Smooth muscle cell (in vitro differentiated cells): ENCODE measurements around the gene ADARB2. TPM values are rescaled to one million over a fixed set of nuclear protein-coding genes. Genes with fewer than 3 reads are reported as not detected.

Source experiments
- DNase-seq: peaks from one replicate; lab custom pipeline; 2025; ENCODE audit not compliant: unreplicated experiment; lab: John Stamatoyannopoulos, UW
- H2AFZ ChIP-seq: fragments of 200-600 bp; sonication (generic); 2 replicates; pipeline ENCODE4 v1.6.0; 2016; ENCODE audit warnings: antibody characterized with exemption, low read depth, mild to moderate bottlenecking
- H3F3A ChIP-seq: fragments of 200-600 bp; sonication (generic); 2 replicates; pipeline ENCODE4 v1.6.0; 2017; ENCODE audit warnings: antibody characterized with exemption, low read depth
- H3K27ac ChIP-seq: fragments of 200-600 bp; sonication (generic); 2 replicates; pipeline ENCODE4 v1.5.1; 2016; ENCODE audit warnings: low read depth, mild to moderate bottlenecking
- H3K27me3 ChIP-seq: fragments of 200-600 bp; sonication (generic); 2 replicates; pipeline ENCODE4 v1.6.1; 2016; ENCODE audit warnings: low read depth, mild to moderate bottlenecking
- H3K36me3 ChIP-seq: fragments of 200-600 bp; sonication (generic); 2 replicates; pipeline ENCODE4 v1.5.1; 2016; ENCODE audit warnings: low read depth
- H3K4me1 ChIP-seq: fragments of 200-600 bp; sonication (generic); 2 replicates; pipeline ENCODE4 v1.5.1; 2016; ENCODE audit warnings: low read depth
- H3K4me2 ChIP-seq: fragments of 200-600 bp; sonication (generic); 2 replicates; pipeline ENCODE4 v1.6.0; 2016; ENCODE audit warnings: mild to moderate bottlenecking
- H3K4me3 ChIP-seq: fragments of 200-600 bp; sonication (generic); 2 replicates; pipeline ENCODE4 v1.5.1; 2016; ENCODE audit warnings: mild to moderate bottlenecking
- H3K79me2 ChIP-seq: fragments of 200-600 bp; sonication (generic); 2 replicates; pipeline ENCODE4 v1.6.0; 2016; ENCODE audit warnings: low read depth, mild to moderate bottlenecking
- H3K9ac ChIP-seq: fragments of 200-600 bp; sonication (generic); 2 replicates; pipeline ENCODE4 v1.6.0; 2016; ENCODE audit warnings: low read depth
- H3K9me3 ChIP-seq: fragments of 200-600 bp; sonication (generic); replicated peaks from 2 replicates; pipeline ENCODE4 v1.5.1; 2016; ENCODE audit warnings: low read depth
- H4K20me1 ChIP-seq: fragments of 200-600 bp; sonication (generic); 2 replicates; pipeline ENCODE4 v1.6.0; 2016; ENCODE audit warnings: low read depth
- WGBS: methylation state at CpG from one replicate; pipeline ENCODE4 v1.1.7; 2016; ENCODE audit warnings: low lambda C conversion rate; 5-methylcytosine and 5-hydroxymethylcytosine counted together
- polyA plus RNA-seq: library from polyadenylated mRNA; unstranded; fragments of >200 nt; fragmentation: Nextera tagmentation; extraction: Ambion mirVana; gene quantifications from 2 replicates; pipeline ENCODE4 v1.2.1, GENCODE V29; 2016
- total RNA-seq: library from RNA; depleted of rRNA; stranded (reverse); fragments of >200 nt; gene quantifications from 2 replicates; pipeline ENCODE4 v1.2.3, GENCODE V29; 2014
- TF ChIP-seq, protein P1 (sequence below): fragments of 200-600 bp; sonication (generic); IDR thresholded peaks from 2 replicates; pipeline ENCODE4 v1.5.1; 2017; ENCODE audit warnings: borderline replicate concordance, mild to moderate bottlenecking, antibody characterized with exemption; ENCODE audit not compliant: insufficient read depth, poor library complexity, severe bottlenecking

Gene ADARB2
- total and polyA plus RNA-seq, 2 experiments from 2014 or later, result 0.13 to 0.39 TPM

DNA sequence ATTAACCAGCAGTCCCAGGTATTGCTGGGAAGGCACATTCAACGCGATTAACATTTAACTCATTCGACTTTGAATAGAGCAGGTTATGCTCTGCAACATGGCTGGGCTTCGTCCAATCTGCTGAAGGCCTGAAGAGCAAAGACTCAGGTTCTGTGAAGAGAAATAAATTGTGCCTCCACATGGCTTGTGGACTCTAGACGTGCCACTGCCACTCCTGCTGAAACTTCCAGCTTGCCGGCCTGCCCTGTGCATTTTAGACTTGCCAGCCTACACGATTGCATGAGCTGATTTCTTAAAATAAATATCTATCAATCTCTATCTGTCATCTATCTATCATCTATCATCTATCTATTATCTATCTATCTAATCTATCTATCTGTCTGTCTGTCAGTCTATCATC is 543.2 kb downstream of the ADARB2 start:
- Histone ChIP-seq H3K4me1 (no peaks in the 10 kb centered on the region), H2AFZ (no peak overlapping the region), H3K27me3 (peaks cover 18% of the 10 kb centered on the region), H3K79me2 (no peaks in the 10 kb centered on the region), H3K27ac (no peak overlapping the region), H3K36me3 (no peaks in the 10 kb centered on the region), H3K9me3 (no peaks in the 10 kb centered on the region), H3K4me2 (no peak overlapping the region), H3K4me3 (no peak overlapping the region), H3K9ac (no peak overlapping the region), H3F3A (no peaks in the 10 kb centered on the region), H4K20me1 (no peaks in the 10 kb centered on the region)
- TF ChIP-seq, protein P1, sequence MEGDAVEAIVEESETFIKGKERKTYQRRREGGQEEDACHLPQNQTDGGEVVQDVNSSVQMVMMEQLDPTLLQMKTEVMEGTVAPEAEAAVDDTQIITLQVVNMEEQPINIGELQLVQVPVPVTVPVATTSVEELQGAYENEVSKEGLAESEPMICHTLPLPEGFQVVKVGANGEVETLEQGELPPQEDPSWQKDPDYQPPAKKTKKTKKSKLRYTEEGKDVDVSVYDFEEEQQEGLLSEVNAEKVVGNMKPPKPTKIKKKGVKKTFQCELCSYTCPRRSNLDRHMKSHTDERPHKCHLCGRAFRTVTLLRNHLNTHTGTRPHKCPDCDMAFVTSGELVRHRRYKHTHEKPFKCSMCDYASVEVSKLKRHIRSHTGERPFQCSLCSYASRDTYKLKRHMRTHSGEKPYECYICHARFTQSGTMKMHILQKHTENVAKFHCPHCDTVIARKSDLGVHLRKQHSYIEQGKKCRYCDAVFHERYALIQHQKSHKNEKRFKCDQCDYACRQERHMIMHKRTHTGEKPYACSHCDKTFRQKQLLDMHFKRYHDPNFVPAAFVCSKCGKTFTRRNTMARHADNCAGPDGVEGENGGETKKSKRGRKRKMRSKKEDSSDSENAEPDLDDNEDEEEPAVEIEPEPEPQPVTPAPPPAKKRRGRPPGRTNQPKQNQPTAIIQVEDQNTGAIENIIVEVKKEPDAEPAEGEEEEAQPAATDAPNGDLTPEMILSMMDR, result no peak
- DNase-seq, result no peak
- WGBS, result 67% methylated on average over 7 of the region's 7 CpGs

- WGBS, result 79% methylated on average over 4 of the region's 4 CpGs
- DNase-seq, result no peak
- Histone ChIP-seq H4K20me1 (no peaks in the 10 kb centered on the region), H3K27ac (no peak overlapping the region), H3K4me2 (no peak overlapping the region), H3F3A (no peaks in the 10 kb centered on the region), H3K9me3 (no peaks in the 10 kb centered on the region), H3K4me1 (no peaks in the 10 kb centered on the region), H3K27me3 (peaks cover 18% of the 10 kb centered on the region), H3K4me3 (no peak overlapping the region), H3K36me3 (no peaks in the 10 kb centered on the region), H3K9ac (no peak overlapping the region), H2AFZ (no peak overlapping the region), H3K79me2 (no peaks in the 10 kb centered on the region)
- TF ChIP-seq, protein P1, result no peak
These were observed 543.8 kb downstream of the ADARB2 start for GRCh38 chr10:1193561-1193960.

DNA sequence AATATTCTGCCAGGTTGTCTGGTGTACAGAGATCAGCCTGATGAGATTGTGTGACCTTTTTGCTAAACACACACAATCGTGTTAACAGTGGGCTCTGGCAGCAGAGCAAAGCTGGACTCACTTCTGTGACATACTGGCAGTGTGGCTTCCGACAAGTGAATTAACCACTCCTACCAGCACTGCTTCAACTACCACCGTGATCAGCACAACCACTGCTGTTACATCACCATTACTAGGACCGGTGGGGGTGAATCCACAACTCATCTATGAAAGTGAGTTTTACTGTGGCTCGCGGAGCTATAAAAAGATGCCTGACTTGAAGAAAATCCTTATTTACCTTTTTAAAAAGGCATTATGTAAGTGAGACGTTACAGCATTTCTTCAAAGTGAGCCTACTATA is 545.6 kb downstream of the ADARB2 start:
- no peak overlapping the region for H3K4me2 ChIP-seq
- no peak overlapping the region for H3K9ac ChIP-seq
- H2AFZ ChIP-seq, result no peak overlapping the region
- no peaks in the 10 kb centered on the region for H4K20me1 ChIP-seq
- TF ChIP-seq, protein P1, result no peak
- WGBS, result 67% methylated on average over 7 of the region's 7 CpGs
- no peaks in the 10 kb centered on the region for H3K4me1 ChIP-seq
- H3K4me3 ChIP-seq, result no peak overlapping the region
- peaks cover 15% of the 10 kb centered on the region for H3K27me3 ChIP-seq
- H3K9me3 ChIP-seq, result no peaks in the 10 kb centered on the region
- no peak overlapping the region for H3K27ac ChIP-seq
- no peaks in the 10 kb centered on the region for H3F3A ChIP-seq
- no peaks in the 10 kb centered on the region for H3K79me2 ChIP-seq
- DNase-seq, result no peak
- H3K36me3 ChIP-seq, result no peaks in the 10 kb centered on the region

- H3K4me2 ChIP-seq, result no peak overlapping the region
- H3K9me3 ChIP-seq, result no peaks in the 10 kb centered on the region
- no peaks in the 10 kb centered on the region for H3K79me2 ChIP-seq
- H3K9ac ChIP-seq, result no peak overlapping the region
- H3K4me1 ChIP-seq, result no peaks in the 10 kb centered on the region
- no peak overlapping the region for H3K4me3 ChIP-seq
- no peak overlapping the region for H2AFZ ChIP-seq
- H3K27ac ChIP-seq, result no peak overlapping the region
- peaks cover 15% of the 10 kb centered on the region for H3K27me3 ChIP-seq
- 94% methylated on average over 22 of the region's 22 CpGs for WGBS
- no peaks in the 10 kb centered on the region for H3F3A ChIP-seq
- H4K20me1 ChIP-seq, result no peaks in the 10 kb centered on the region
- H3K36me3 ChIP-seq, result no peaks in the 10 kb centered on the region
- no peak for DNase-seq
- TF ChIP-seq, protein P1, result no peak
These were observed 546.4 kb downstream of the ADARB2 start for GRCh38 chr10:1190791-1191490.
